Kidney glomerular epithelial cell (primary cell): ENCODE measurements around the gene DYNLT2.

ENCODE experiments used
- DNase-seq: peaks from one replicate; lab custom pipeline; 2025; lab: John Stamatoyannopoulos, UW

DYNLT2 gene

GRCh38 chr6:169738204-169738975 lies 13.0 kb downstream of the DYNLT2 start:
- no peak for DNase-seq

GRCh38 chr6:169729961-169730360 lies 21.4 kb downstream of the DYNLT2 start:
- DNase-seq = no peak

- DNase-seq = no peak
Observed at GRCh38 chr6:169726963-169727362, 24.4 kb downstream of the DYNLT2 start.

GRCh38 chr6:169726049-169726400 lies 25.3 kb downstream of the DYNLT2 start:
- no peak for DNase-seq

GRCh38 chr6:169725125-169726048 lies 26.0 kb downstream of the DYNLT2 start:
- peak; percentile 41 for DNase-seq

- DNase-seq = no peak
Observed at GRCh38 chr6:169724494-169725124, 26.8 kb downstream of the DYNLT2 start, which contains the start of gene PHF10. PHF10 (minus strand) TSS chr6:169724500; CDS start chr6:169723931, 569 bp downstream.

- no peak for DNase-seq
Observed at GRCh38 chr6:169723991-169724493, 27.3 kb downstream of the DYNLT2 start.

- DNase-seq = peak; percentile 14
Observed at GRCh38 chr6:169723200-169723909, 28.0 kb downstream of the DYNLT2 start.

GRCh38 chr6:169722362-169723199 lies 28.8 kb downstream of the DYNLT2 start:
- peak; percentile 63 for DNase-seq

- DNase-seq = no peak
Observed at GRCh38 chr6:169720207-169720855, 31.0 kb downstream of the DYNLT2 start.

- peak; percentile 9 for DNase-seq
Observed at GRCh38 chr6:169719117-169719516, 32.3 kb downstream of the DYNLT2 start.

- DNase-seq = no peak
Observed at GRCh38 chr6:169714595-169714994, 36.8 kb downstream of the DYNLT2 start.

GRCh38 chr6:169714178-169714577 lies 37.2 kb downstream of the DYNLT2 start:
- DNase-seq = no peak

- no peak for DNase-seq
Observed at GRCh38 chr6:169710009-169710408, 41.4 kb downstream of the DYNLT2 start.

GRCh38 chr6:169709293-169709692 lies 42.1 kb downstream of the DYNLT2 start:
- no peak for DNase-seq

- no peak for DNase-seq
Observed at GRCh38 chr6:169707772-169708171, 43.6 kb downstream of the DYNLT2 start.

GRCh38 chr6:169702840-169703246 lies 48.5 kb downstream of the DYNLT2 start:
- no peak for DNase-seq

- peak; percentile 91 for DNase-seq
Observed at GRCh38 chr6:169701954-169702839, 49.2 kb downstream of the DYNLT2 start, which contains the start of the genes C6orf120 and WDR27. C6orf120 (plus strand) TSS chr6:169702126; CDS start chr6:169702460, 334 bp downstream. WDR27 (minus strand) TSS chr6:169702029; CDS start chr6:169689005, 13,024 bp downstream.
